GM19240 (cell line): ENCODE results near the gene CRYL1.
"Not testable (repeated sequence)": the region's sequence is repeated elsewhere in the genome, so short reads cannot be mapped to it uniquely, and the experiment has no call there.

Experiments used
- DNase-seq: peaks from one replicate; pipeline ENCODE4 v3.0.0; 2011; ENCODE audit warnings: low spot score; ENCODE audit not compliant: insufficient read length

The CRYL1 gene

DNA sequence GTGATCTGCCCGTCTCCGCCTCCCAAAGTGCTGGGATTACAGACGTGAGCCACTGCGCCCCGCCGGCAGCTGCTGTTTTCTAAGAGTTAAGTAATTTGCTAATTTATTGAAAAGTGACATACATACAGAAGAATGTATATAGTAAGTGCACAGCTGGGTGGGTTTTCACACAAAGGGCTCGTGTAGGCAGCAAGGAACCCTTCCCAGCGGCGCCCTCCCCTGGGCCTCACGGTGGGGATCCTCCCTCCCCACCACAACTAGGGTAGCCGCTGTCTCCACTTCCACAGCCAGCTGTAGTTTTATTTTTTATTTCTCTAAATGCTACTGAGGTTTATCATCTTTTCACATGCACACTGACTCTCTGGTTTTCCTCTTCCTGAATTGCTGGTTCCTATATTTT is 64.9 kb downstream of the CRYL1 start:
- DNase-seq: no peak

DNA sequence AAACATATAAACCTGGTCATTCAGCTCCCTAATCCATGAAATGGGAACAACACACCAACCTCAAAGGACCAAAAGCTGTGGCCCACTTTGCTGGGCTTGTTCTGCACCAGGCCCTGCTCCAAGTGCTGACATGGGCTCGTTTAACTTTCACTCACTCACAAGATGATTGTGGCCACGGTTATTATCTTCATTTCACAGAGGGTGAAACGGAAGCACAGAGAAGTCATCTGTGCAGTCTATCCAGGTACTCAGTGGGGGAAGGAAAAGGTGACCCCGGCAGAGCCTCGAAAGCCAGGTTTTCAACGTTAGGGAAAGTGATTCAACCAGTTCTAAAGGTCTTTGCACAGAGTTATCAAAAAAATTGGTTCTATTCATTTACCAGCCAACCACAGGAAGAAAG is 68.0 kb downstream of the CRYL1 start:
- DNase-seq: no peak

DNA sequence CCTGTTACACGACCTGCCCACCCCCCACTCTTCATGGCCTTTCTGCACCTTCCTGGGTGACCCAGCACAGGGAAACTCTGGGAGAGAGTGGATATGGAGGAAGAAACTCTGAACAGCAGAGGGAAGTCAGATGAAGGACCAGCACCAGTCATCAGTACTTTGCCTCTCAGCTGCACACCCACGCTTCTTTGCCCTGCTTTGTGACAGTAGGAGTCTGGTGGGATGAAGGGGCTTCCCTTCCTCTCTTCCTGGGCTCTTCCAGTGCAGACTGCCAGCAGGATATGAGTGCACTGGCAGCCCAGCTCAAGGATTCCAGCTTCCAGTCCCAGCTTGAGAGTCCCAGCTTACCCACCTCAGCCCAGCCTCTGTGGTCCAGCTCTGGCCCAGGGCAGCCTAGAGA is 68.9 kb downstream of the CRYL1 start:
- no peak for DNase-seq

DNA sequence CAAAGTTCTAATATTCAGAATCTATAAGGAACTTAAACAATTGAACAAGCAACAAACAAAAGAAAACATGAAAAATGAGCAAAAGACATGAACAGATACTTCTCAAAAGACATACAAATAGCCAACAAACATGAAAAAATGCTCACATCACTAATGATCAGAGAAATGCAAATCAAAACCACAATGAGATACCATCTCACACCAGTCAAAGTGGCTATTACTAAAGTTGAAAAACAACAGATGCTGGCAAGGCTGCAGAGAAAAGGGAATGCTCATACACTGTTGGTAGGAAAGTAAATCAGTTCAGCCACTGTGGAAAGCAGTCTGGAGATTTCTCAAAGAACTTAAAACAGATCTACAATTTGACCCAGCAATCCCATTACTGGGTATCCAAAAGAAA is 74.3 kb downstream of the CRYL1 start:
- no peak for DNase-seq

DNA sequence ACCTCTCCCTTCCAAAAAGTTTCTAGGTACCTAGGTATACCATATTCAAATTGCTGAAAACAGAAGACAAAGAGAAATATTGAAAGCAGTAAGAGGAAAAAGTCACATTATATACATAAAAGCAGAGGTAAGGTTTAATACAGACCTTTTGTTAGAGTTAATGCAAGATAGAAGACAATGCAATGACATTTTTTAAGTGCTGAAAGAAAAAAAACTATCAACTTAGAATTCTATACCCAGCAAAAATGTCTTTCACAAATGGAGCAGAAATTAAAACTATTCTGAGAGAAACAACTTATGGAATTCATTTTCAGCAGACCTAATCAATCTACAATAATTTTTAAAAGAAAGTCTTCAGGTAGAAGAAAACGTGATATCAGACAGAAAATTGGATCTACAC is 77.2 kb downstream of the CRYL1 start:
- no peak for DNase-seq

DNA sequence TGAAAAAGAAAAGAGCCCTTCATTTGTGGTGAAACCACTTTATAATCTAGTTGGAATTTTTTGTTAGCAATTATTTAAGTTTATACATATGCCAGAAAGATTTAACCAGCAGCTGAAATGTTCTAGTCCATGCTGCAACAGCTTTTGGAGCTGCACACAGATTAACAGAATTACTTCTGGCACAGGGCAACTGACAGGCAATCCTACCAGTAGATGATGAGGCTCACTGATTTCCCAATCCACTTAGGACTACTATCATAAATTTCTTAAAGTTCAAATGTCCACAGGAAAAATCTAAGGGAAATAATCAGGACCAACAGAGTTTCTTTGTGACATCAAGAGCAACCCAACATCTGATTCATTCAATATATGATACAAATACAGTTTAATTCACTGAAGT is 78.8 kb downstream of the CRYL1 start:
- no peak for DNase-seq

DNA sequence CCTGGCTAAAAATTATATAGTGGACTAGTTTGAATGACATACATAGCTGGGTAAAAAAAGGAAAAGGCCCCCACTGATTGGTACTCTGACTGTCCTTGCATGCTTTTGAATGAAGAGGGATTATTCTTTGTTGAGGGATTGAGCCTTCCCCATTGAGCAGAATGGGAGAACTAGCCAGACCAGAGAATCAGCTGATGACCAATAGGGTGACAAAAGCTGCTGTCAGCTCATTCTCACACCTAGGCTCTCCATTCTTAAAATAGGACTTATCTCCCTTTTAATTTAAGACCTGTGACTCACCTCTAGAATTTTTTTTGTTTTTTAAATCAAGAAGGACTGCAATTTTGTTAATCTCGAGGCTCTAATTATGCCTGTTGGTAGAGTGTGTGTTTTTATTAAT is 79.3 kb downstream of the CRYL1 start:
- DNase-seq: no peak

DNA sequence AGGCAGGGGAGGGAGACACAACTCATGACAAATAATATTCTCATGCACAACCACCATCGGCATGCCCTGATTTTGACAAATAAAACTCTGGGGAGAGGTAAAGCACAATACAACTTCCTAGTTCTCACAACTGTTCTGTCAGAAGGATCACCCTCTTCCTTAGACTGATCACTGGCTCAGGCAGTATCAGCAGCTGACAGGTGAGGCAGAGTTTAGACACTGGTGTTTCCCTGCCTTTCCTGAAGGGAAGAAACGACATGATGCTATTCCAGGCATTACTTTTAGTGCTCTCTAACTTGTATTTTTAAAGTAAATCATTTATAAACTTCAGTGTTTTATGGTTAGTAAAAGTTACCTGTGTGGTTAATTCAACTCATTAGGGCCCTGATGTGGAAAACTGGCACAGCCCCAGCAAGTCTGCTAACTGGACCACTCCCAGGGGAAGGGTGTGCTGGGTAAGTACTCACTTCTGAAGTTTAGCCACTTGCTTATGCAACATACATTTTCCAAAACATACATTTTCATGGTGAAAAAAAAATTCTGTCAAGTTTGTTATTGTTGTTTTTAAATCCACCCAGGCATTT is 82.8 kb downstream of the CRYL1 start:
- DNase-seq: no peak

DNA sequence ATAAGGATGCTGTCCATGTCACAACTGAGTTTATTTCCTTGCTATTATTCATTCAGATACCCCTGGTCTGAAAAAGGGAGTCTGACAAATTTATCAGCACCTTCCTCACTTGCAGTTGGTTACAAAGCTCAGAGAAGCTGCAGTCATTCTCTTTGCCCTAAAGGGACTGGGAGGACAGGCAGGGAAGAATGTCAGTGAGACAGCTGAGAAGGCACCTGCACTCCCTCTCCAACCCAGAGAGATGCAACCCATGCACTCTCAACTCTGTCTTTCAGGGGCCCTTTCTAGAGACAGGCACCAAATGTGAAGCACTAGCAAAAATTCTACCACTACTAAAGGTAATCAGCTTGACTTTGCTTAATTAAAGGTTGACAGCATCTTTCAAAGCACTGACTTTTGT is 83.3 kb downstream of the CRYL1 start:
- DNase-seq: no peak

DNA sequence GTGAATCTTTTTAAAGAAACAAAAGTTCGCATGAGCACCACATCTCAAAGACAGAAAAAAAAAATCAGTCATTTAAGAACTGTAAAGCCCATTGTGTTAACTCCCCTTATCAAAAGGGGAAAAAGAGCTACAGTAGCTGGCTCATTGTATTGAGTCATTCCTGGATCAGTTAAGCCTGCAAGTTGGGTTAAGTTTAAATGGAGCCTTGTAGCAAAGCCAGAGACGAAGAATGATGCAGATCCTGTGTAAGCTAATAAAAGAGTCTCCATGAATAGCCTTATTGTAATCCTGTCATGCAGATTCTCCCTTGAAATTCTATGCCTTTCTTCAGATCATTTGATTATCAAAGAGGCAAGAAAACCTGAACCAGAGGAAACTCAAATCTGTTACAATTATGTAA is 83.8 kb downstream of the CRYL1 start:
- no peak for DNase-seq

DNA sequence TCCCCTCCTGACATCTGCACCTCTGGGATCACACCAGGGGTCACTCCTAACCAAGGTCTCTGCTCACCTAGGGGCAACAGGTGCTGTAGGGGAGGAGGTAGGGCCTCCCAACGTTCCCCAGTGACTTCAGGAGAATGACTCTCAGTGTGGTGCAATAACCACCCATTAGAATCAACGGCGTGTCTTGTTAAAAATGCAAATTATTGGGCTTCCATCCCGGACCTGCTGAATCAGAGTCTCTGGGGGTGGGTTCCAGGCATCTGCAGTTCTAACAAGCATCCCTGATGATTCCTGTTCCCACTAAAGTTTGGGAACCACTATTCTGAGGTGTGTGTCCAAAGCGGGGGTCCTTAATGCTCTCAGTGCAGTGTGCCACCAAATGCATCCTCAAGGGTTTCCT is 84.6 kb downstream of the CRYL1 start:
- no peak for DNase-seq

DNA sequence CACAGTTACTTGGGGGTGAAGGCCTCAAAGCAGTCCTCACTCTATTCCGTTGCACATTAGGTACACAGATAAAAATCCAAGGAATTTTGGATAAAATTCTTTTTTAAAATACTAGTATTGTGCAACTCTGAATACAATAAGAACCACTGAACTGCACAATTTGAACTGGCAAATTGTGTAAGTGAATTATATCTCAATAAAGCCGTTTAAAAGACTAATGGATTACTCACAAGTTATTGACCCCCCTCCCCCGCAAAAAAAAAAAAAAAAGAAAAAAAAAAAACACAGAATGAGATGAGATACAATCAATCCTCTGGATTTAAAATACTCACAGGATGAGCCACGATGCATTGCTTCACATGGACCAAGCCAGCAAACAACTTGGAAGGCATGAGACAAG is 86.4 kb downstream of the CRYL1 start:
- no peak for DNase-seq

DNA sequence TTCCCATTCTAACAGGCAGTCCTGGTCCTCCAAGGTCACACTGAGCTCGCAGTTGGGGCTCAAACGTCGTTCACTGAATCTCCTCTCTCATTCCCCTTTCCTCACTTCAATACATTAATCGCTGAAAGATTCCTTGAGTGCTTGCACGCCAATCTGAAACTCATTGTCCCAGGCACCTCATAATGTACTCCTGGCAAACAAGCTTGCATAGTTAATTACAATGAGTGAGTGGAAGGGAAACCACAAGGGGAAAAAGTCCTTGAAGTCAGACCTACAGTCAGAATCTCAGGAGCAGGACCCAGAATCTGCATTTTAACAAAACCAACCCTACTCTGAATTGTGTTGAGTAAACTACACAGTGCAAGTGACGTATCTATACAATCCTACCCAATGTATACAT is 86.9 kb downstream of the CRYL1 start:
- DNase-seq: no peak

DNA sequence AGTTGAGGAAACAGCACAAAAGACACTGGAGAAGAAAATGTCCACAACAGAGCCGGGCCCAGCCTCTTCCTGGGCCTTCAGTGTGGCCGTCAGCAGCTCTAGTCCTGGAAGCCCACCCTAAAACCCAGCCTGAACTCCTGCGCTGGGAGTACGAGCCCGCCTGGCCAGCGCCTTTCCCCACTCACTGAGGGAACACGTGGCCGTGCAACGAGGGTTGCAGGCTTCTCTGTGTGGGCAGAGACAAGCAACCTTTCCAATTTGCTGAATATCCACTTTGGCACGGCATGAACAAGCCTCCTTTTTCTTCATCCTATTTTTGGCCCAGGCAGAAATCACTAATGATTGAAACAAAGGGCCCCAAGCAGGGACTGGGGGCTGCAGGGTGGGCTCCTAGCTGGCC is 89.2 kb downstream of the CRYL1 start:
- DNase-seq: no peak

DNA sequence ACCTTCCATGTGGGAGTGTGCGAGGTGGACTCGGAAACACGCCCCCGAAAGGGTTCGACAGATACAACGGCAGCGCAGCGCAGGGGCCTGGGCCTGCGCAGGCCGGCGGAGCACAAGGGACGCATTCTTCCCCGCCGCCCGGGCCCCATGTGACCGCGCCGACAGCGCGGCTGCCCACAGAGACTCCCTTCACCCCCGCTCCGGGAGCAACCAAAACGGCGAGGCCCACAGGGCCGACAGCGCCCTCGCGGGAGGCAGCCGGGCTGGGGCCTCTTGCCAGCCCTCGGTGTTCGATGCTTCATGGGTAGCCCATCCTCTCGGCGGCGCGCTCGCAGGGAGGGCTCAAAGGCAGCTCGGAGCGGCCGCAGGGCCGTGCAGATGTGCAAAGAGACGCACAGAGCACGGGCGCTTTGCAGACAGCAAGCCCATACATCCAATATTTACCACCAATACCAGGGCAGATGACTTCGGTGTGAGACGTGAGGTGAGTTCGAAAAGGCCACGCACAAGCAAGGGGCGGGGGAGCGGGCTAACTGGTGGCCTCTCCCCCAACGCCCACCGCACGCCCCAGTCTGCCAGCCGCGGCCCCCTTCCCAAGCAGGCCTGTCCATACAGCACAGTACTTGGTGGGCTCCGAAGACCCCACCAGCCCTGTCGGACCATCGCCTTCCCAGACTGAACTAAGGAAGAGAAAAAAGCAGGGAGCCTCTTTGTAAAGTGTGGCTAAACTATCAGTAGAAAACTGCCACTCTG is 89.9 kb downstream of the CRYL1 start:
- DNase-seq: no peak

DNA sequence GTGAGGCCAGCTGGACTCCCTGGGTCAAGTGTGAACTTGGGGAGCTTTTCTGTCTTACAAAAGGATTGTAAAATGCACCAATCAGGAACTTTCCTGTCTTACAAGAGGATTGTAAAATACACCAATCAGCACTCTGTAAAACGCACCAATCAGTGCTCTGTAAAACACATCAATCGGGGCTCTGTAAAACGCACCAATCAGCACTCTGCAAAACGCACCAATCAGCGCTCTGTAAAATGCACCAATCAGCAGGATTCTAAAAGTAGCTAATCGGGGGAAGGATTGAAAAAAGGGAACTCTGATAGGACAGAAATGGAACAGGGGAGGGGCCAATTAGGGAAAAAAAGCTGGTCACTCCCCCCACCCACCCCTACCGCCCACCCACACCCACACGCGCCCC is 91.4 kb downstream of the CRYL1 start:
- DNase-seq: not testable (repeated sequence)

DNA sequence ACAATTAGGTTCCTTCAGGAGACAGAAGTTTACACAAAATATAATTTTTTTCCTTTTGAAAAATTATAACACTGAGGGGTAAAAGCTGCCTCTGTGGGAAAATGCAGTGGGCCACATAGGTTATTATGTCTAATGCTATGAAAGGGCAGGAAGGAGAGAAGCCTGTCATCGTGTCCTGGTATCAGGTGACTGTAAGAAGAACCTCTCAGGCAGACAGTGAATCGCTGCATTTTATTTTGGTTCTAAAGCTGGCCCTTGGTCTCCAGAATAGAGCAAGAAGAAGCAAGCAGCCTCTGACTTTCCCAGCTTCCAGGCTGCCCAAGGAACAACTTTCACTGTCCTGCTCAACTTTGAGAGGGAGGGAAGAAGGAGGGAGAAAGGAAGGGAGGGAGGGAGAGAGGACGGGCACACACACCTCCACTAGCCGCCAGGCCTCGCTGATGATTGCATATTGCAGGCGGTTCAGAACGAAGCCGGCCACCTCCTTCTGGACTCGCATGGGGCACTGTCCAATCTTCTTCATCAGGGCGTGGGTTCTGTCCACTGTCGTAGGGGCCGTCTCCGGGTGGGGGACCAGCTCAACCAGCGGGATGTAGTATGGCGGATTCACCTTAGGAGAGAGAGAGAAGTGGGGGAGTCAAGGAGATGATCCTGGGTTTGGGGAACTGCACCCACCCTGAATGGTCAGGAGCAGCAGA is 93.8 kb downstream of the CRYL1 start:
- DNase-seq: no peak

DNA sequence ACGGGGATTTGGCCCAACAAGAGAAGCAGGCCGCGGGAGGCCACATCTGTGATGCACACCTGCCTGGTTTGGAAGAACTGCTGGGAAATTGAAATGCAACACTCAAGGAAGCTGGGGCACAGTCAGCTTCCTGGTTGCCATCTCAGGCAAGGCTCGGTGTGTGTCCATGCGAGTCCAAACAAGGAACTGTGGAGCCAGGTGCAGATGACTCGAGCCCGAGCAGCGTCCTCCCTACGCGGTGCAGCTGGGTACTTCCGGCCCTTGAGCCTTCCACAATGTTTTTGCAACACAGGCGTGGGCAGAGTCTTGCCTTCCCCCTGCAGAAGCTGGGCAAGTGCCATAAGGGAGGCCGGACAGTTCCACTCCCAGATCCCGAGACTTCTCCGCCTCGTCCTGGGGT is 94.6 kb downstream of the CRYL1 start:
- no peak for DNase-seq

DNA sequence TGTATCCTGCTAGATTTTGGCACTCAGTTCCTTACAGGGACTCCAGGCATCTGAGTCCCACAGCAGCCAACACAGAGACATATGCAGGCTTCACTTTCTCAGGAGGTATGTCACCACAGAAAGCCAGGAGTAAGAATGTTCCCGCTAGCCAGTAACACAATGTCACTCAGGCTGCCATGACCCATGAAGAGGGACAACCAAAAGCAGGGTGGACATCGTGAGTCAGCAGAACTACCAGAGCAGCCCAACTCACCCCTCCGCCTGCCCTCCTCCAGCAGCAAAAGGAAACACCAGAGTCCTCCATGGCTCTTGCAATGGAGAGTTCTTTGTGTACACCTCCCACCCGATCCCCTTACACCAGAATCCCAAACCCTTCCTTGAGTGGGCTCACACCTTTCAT is 95.4 kb downstream of the CRYL1 start:
- DNase-seq: no peak

DNA sequence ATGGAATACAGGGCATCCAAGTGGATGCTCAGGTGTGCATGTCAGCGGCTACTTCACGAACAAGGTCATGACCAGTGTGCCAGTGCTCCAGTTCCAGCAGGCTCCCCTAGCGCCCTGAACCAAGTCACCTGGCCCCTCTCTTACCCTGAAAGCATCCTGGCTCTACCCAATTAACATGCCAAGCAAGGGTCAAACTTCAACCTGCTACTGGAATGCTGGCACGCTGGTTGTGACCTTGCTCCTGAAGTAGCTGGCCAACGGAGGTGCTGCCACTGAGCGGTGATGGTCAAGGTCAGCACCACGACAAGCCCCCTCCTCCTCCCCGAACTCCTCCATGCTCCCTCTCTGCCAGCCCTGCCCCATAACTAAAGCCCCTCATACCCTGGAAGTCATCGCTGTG is 96.0 kb downstream of the CRYL1 start:
- DNase-seq: no peak

DNA sequence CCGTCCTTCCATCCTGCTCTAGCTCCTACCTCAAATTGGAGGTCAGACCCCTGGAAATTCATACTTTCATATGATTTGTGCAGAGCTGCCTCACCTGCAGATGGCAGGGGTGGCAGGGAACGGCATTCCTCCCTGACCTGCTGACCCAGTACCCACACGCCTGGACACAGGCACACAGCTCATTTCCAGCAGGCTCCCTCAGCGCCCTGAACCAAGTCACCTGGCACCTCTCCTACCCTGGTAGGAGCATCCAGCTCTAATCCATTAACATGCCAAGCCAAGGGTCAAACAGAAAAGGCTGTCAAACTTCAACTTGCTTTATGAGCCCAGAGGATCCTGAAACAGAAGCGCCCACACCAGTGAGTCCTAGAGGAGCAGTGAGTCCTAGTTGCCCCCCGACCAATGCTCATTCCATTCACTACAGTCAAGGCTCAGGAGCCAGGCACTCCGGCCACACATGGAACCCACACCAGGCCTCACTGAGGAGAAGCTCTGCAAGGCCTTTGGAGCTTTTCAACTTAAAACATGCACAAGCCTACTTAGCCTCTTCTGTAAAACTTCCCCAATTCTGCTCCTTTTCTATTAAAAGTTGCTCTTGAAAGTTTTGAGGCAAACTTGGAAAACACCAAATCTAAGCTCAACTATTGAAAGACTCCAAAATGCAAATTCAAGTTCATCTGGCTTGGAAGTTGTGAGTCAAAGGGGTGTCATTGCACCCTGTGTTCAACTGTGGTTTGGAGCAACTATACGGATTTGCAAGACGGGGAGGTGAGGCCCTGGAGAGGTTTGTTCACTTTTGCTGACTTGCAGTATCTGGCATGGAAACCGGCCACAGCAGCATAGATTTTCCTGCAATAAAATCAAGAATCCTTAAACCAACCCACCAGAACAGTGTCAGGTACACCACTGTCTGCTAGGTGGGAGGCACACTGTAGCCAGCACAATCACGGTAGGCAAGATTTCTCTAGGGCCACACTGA is 96.7 kb downstream of the CRYL1 start:
- no peak for DNase-seq
